ENCODE measurements around the gene NIF3L1. TPM values are rescaled to one million over a fixed set of nuclear protein-coding genes. Genes with fewer than 3 reads are reported as not detected.
"Not testable (repeated sequence)": the region's sequence is repeated elsewhere in the genome, so short reads cannot be mapped to it uniquely, and the experiment has no call there.

NIF3L1 gene
- total RNA-seq, 1 donor from 2014 or later = 33.4 TPM

DNA sequence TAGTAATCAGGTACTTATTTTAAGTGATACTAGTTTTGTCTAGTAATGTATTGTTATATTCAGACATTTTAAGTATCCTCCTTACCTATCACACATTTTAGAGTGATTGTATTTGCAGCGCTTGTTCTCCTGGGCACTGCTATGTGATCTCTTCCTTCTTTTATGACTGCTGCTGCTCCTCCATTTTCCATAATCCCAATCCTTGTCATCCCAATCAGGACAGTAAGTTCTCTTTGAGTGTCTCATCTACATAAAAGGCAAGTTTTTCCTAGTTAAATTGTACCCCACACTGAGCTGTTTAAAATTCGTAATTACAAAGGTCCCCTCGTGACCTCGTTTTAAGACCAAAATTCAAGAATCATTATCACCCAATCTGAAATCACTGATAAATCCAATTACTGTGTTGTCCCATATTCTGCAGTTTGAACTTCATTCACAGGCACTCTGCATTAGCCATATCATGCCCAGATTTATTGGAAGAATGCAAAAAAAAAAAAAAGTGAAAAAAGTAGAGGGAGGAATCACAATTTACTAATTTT lies 27.5 kb upstream of the NIF3L1 start:
- DNase-seq = no peak
- H3K9me3 Mint-ChIP-seq = no peaks in the 10 kb centered on the region
- H3K36me3 Mint-ChIP-seq (ENCODE audit: low read depth) = peaks cover 69% of the 10 kb centered on the region
- H3K27ac Mint-ChIP-seq = peak overlapping the region; percentile 94
- no peaks in the 10 kb centered on the region for H3K27me3 Mint-ChIP-seq
- peak overlapping the region; percentile 91 for H3K4me3 Mint-ChIP-seq
- intact Hi-C loops (cut with micrococcal nuclease) = loop anchor here (1.0 to 10.0 kb wide), 4 partner anchors 50 to 1403 kb away; partner anchors contain the start of genes BZW1, NOP58, SGO2 and SPATS2L
- peaks cover 40% of the 10 kb centered on the region for H3K4me1 Mint-ChIP-seq

DNA sequence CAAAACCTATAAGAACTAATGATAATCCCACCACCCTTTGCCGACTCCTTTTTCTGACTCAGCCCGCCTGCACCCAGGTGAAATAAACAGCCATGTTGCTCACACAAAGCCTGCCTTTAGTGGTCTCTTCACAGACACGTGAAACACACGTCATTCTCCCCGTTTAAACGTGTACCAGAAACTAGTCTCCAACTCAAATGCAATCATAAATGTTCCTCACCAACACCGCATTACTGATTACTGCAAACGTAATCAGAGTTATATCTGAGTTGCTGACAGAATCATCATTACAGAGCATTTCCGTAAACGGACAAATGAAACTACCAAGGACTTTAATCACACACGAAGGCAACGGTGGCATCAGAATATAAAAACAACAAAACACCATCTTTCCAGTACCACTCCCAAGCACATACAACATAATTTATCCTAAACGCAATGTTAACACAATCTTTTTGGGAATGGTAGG lies 26.6 kb upstream of the NIF3L1 start:
- H3K36me3 Mint-ChIP-seq (ENCODE audit: low read depth) = peaks cover 67% of the 10 kb centered on the region
- H3K9me3 Mint-ChIP-seq = no peaks in the 10 kb centered on the region
- peak overlapping the region; percentile 91 for H3K4me3 Mint-ChIP-seq
- intact Hi-C loops (cut with micrococcal nuclease) = loop anchor here (1.0 to 10.0 kb wide), 4 partner anchors 51 to 1402 kb away; partner anchors contain the start of genes BZW1, NOP58, SGO2 and SPATS2L
- H3K4me1 Mint-ChIP-seq = peaks cover 36% of the 10 kb centered on the region
- peak overlapping the region; percentile 94 for H3K27ac Mint-ChIP-seq
- no peaks in the 10 kb centered on the region for H3K27me3 Mint-ChIP-seq
- DNase-seq = peak; percentile 89

DNA sequence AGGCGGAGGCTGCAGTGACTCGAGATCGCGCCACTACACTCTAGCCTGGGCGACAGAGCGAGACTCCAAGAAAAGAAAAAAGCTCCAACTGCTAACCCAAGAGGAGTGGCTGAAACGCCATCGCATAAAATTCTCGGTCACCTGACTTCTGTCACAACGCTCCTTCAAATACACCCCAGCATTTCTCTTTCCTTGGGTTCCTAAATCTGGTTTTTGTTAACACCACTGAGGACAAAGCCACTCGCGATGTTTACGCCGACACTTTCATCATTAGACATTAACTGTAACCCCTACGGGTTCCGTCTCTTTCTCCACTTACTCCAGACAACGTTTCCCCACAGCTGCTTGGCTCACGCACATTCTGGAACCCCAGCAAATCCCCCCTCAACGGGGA lies 25.4 kb upstream of the NIF3L1 start:
- Mint-ChIP-seq H3K36me3 (ENCODE audit: low read depth) (peaks cover 54% of the 10 kb centered on the region), H3K4me1 (peaks cover 28% of the 10 kb centered on the region)
- intact Hi-C loops (cut with micrococcal nuclease) = loop anchor here (1.0 to 10.0 kb wide), 8 partner anchors 26 to 1401 kb away; partner anchors contain the start of genes CFLAR, HYCC2, NIF3L1 and NOP58

DNA sequence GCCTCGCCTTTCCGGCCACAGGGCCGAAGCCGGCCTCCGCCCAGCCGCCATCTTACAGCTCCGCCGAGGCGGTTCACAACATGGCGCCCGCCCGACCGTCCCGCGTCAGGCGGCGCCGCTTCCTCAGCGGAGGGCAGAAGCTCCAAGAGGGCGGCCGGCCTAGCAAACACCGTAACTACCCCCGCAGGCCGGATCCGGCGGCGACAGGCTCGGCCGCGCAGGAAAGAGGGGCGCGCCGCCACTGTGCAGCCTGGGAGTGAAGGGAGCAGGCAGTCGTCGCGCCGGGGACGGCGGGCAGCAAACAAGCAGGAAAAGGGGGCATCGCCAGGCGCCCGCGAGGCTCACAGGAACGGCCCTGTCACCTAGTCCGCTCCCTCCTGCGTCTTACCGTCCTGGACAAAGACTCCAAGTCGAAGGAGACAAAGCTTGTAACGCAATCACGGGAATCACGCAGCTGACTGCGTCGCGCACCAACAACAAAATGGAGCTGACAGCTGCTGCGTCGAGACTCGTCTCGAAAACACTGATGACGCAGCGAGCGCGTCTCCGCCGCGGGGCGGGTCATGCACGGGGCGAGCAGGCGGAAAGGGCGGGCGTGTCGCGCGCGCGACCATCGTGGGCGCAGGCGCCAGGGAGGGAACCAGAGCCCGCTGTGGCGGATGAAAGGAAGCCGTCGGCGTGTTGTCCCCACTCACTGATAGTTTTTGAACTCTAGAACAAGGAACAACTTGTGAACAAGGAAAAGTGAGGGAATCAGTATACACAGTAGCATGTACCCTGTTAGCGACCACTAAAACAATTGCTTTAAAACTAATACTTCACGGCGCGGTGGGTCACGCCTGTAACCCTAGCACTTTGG lies 24.8 kb upstream of the NIF3L1 start, which contains the start of gene CLK1:
Gene CLK1 (minus strand): TSS at position 483 of the 859 bp plus-strand sequence. CDS start 2,796 bp downstream, outside the sequence.
- Mint-ChIP-seq H3K4me1 (peaks cover 32% of the 10 kb centered on the region), H3K9me3 (no peaks in the 10 kb centered on the region), H3K27me3 (no peaks in the 10 kb centered on the region), H3K27ac (peak within 1 kb of the TSS; percentile 94), H3K36me3 (ENCODE audit: low read depth) (peaks cover 54% of the 10 kb centered on the region), H3K4me3 (peak within 1 kb of the TSS; percentile 91)
- intact Hi-C loops (cut with micrococcal nuclease) = loop anchor here (1.0 to 10.0 kb wide), 8 partner anchors 25 to 1400 kb away; partner anchors contain the start of genes CFLAR, HYCC2, NIF3L1 and NOP58
- DNase-seq = peak; percentile 99

More for the DNA sequence above, 25.4 kb upstream of the NIF3L1 start:
- peak overlapping the region; percentile 91 for H3K4me3 Mint-ChIP-seq
- H3K9me3 Mint-ChIP-seq = no peaks in the 10 kb centered on the region
- H3K27me3 Mint-ChIP-seq = no peaks in the 10 kb centered on the region
- DNase-seq = no peak
- H3K27ac Mint-ChIP-seq = peak overlapping the region; percentile 94

DNA sequence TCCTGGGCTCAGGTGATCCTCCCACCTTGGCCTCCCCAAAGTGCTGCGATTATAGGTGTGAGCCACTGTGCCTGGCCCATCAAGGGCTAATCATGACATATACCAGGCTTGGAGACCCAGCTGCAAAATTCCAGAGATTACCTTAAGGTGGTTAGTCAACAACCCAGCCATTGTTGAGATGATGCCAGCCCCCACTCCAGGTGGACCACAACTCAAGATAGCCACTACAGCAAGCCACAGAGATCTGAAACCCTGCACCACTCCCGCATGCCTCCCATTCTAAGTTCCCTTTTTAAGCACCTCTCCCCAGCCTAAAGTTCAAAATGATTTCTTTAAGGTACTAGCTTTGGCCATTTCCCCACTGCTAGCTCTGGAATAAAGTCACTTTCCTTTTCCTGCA lies 20.2 kb upstream of the NIF3L1 start:
- Mint-ChIP-seq H3K27ac (peak overlapping the region; percentile 58), H3K4me1 (peaks cover 12% of the 10 kb centered on the region), H3K4me3 (no peak overlapping the region), H3K9me3 (no peaks in the 10 kb centered on the region), H3K27me3 (no peaks in the 10 kb centered on the region), H3K36me3 (ENCODE audit: low read depth) (peaks cover 36% of the 10 kb centered on the region)
- intact Hi-C loops (cut with micrococcal nuclease) = loop anchor here (10.0 kb wide), 1 partner anchor 1396 kb away; the partner anchor contains the start of gene NOP58
- peak; percentile 57 for DNase-seq

DNA sequence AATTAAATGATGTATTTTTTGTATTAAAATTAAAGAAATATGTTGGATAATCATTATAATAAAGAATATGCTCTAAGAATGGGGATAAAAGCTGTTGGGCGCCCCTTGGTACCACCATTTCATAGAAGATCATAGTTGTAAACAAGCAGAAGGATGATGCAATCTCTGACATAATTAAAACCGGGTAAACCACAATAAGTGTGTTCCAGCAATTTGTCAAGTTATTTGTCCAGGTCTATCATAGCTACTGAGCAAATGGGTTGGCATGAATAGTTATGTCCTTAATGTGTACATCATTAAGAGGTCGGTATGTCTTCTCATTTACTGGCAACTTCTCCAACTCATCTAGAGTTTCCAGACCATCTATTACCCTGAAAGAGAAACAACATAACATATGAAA lies 18.0 kb upstream of the NIF3L1 start:
- no peaks in the 10 kb centered on the region for H3K9me3 Mint-ChIP-seq
- intact Hi-C loops (cut with micrococcal nuclease) = no loop called here
- no peaks in the 10 kb centered on the region for H3K27me3 Mint-ChIP-seq
- no peak overlapping the region for H3K27ac Mint-ChIP-seq
- no peak for DNase-seq
- H3K4me1 Mint-ChIP-seq = peaks cover 10% of the 10 kb centered on the region
- no peak overlapping the region for H3K4me3 Mint-ChIP-seq
- peaks cover 48% of the 10 kb centered on the region for H3K36me3 Mint-ChIP-seq (ENCODE audit: low read depth)

DNA sequence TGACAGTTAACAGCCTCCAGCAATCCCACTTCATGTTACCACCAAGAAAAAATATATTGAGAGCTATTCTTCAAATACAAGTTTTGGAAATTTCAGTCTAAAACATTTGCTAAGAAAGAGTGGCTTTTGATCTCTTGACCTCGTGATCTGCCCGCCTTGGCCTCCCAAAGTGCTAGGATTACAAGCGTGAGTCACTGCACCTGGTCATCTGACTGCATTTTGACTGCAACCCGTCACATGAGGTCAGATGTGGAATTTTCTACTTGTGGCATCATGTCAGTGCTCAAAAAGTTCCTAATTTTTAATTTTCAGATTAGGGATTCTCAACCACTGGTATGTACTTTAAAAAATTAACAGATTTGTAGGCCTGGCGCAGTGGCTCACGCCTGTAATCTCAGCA lies 15.6 kb upstream of the NIF3L1 start:
- Mint-ChIP-seq H3K4me3 (no peak overlapping the region), H3K27me3 (no peaks in the 10 kb centered on the region), H3K9me3 (no peaks in the 10 kb centered on the region), H3K27ac (no peak overlapping the region), H3K4me1 (peaks cover 10% of the 10 kb centered on the region), H3K36me3 (ENCODE audit: low read depth) (peaks cover 47% of the 10 kb centered on the region)
- no peak for DNase-seq
- intact Hi-C loops (cut with micrococcal nuclease) = no loop called here

DNA sequence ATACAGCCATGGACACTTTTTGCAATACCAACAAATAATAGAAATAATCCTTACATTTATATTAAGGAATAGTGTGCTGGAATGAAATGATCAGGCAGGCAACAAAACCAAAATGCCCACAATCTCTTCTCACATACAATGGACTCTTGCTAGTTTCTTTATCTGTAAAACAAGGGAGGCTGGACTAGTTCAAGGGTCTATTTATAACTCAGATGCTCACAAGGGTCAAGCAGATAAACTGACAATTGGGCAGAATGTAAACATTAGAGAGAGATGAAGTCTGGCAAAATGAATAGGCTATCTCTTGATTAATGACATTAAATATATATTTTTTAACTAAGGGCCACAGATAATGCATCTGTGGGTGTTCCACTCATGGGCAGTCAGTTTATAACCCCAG lies 11.7 kb upstream of the NIF3L1 start:
- Mint-ChIP-seq H3K27ac (no peak overlapping the region), H3K27me3 (no peaks in the 10 kb centered on the region), H3K4me1 (peaks cover 7% of the 10 kb centered on the region), H3K9me3 (no peaks in the 10 kb centered on the region), H3K36me3 (ENCODE audit: low read depth) (peaks cover 51% of the 10 kb centered on the region), H3K4me3 (no peak overlapping the region)
- no peak for DNase-seq
- intact Hi-C loops (cut with micrococcal nuclease) = no loop called here

DNA sequence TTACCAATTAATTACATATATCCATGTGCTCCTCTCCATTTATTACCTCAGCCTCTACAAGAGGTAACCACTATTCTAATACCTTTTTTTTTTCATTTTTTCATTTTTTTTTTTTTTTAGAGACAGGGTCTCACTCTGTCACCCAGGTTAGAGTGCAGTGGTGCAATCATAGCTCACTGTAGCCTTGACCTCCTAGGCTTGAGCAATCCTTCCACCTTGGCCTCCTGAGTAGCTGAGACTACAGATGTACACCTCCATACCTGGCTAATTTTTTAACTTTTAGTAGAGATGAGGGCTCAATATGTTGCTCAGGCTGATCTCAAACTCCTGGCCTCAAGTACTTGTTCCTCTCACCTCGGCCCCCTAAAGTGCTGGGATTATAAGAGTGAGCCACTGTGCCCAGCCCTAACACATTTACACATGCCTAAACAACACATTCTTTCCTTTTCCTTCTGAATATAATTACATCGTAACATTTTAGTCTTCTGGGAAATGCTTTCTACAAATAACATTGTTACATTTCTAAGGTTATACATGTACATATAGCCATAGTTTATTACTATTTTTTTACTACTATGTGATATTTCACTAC lies 10.8 kb upstream of the NIF3L1 start:
- H3K4me1 Mint-ChIP-seq = peaks cover 7% of the 10 kb centered on the region
- no peaks in the 10 kb centered on the region for H3K27me3 Mint-ChIP-seq
- H3K36me3 Mint-ChIP-seq (ENCODE audit: low read depth) = peaks cover 52% of the 10 kb centered on the region
- H3K9me3 Mint-ChIP-seq = no peaks in the 10 kb centered on the region
- no peak overlapping the region for H3K27ac Mint-ChIP-seq
- no peak overlapping the region for H3K4me3 Mint-ChIP-seq
- intact Hi-C loops (cut with micrococcal nuclease) = no loop called here
- DNase-seq = no peak

DNA sequence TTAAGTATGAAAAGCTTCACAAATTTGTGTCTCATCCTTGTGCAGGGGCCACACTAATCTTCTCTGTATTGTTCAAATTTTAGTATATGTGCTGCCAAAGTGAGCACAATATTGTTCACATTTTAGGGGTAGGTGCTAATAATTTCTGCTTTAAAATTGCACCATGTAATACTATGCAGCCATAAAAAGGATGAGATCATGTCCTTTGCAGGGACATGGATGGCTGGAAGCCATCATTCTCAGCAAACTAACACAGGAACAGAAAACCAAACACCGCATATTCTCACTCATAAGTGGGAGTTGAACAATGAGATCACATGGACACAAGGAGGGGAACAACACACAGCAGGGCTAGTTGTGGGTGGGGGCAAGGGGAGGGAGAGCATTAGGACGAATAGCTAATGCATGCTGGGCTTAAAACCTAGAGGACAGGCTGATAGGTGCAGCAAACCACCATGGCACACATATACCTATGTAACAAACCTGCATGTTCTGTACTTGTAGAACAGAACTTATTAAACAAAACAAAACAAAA lies 7.4 kb upstream of the NIF3L1 start:
- Mint-ChIP-seq H3K36me3 (ENCODE audit: low read depth) (peaks cover 46% of the 10 kb centered on the region), H3K4me1 (peaks cover 15% of the 10 kb centered on the region)
- H3K27me3 Mint-ChIP-seq; DNase-seq; H3K27ac Mint-ChIP-seq; intact Hi-C loops (cut with micrococcal nuclease); H3K4me3 Mint-ChIP-seq; H3K9me3 Mint-ChIP-seq: not testable (repeated sequence)

DNA sequence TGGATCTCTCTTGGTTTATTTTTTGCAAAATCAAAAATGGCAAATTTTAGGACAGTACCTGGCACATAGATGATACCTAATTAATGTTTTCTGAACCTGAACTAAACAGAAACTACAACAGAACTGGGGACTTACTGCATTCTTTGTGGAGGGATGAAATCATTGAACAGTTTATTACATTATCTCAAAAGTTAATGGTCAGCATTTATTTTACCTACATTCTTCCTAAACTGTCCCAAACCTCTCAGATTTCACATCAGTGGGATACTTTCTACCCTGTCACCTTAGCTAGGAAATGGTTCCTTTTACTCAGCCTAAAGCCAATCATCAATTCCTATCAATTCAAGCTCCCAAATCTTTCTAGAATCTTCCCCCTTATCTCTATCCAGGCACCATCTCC lies 10.3 kb downstream of the NIF3L1 start:
- peaks cover 16% of the 10 kb centered on the region for H3K4me1 Mint-ChIP-seq
- DNase-seq = no peak
- intact Hi-C loops (cut with micrococcal nuclease) = no loop called here
- H3K27ac Mint-ChIP-seq = no peak overlapping the region
- H3K27me3 Mint-ChIP-seq = no peaks in the 10 kb centered on the region
- peaks cover 57% of the 10 kb centered on the region for H3K36me3 Mint-ChIP-seq (ENCODE audit: low read depth)
- no peak overlapping the region for H3K4me3 Mint-ChIP-seq
- no peaks in the 10 kb centered on the region for H3K9me3 Mint-ChIP-seq

DNA sequence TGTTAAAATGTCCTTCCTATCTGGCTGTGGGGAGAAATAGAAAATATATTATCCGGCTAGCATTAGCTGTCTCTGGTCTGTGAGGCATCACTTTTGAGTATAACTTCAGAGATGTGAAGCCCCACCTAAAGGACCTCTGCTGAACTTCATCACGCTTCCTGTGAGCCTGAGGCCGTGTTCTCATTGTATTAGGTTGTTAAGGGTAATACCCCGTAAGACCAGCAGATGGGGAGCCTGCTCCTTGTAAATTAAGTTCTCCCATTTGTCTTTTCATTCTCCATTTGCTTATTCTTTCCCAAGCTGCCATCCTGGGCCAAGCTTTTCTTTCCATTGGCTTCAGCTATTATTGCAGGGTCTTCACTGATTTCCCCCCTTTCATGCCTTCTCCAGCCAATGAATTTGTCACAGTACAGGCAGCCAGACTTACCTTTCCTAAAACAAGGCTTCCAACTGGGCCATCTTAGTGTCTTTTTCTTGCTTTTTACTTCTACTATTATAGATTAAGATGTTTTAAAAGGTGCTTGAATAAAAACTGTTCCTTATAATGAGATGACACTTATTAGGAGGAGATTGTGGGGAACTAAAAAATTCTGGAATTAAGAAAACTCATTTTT lies 12.4 kb downstream of the NIF3L1 start:
- intact Hi-C loops (cut with micrococcal nuclease) = loop anchor here (1.0 to 2.0 kb wide), 5 partner anchors 61 to 331 kb away; partner anchors contain the start of genes HYCC2 and ORC2
- H3K4me3 Mint-ChIP-seq = no peak overlapping the region
- peak; percentile 92 for DNase-seq
- H3K36me3 Mint-ChIP-seq (ENCODE audit: low read depth) = peaks cover 47% of the 10 kb centered on the region
- peaks cover 19% of the 10 kb centered on the region for H3K4me1 Mint-ChIP-seq
- peak overlapping the region; percentile 61 for H3K27ac Mint-ChIP-seq
- H3K9me3 Mint-ChIP-seq = no peaks in the 10 kb centered on the region
- H3K27me3 Mint-ChIP-seq = no peaks in the 10 kb centered on the region

All from activated CD4-positive, alpha-beta T cell treated with anti-CD3 and anti-CD28 coated beads, Interleukin-2, amount 10 ng/mL, durations not matched to agents 24 days and 14 days (primary cell).